H1 (cell line): ENCODE results near the gene RAB40C. TPM values are rescaled to one million over a fixed set of nuclear protein-coding genes. Genes with fewer than 3 reads are reported as not detected.

ENCODE experiments used
- CTCF ChIA-PET: fragments of 300-600 bp; sonication (Branson Sonifier 250); formaldehyde crosslinking; loops from one replicate; lab custom pipeline; 2021; ENCODE audit not compliant: partially characterized antibody; lab: Charles Lee
- POLR2A ChIA-PET: fragments of 300-600 bp; sonication (Branson Sonifier 250); formaldehyde crosslinking; loops from one replicate; lab custom pipeline; 2021; ENCODE audit warnings: inconsistent platforms; ENCODE audit not compliant: partially characterized antibody; lab: Charles Lee
- DNase-seq, 2 experiments: peaks; one replicate each; pipeline versions ENCODE4 v3.0.0 to v3.0.0-alpha.2; 2010 to 2022; ENCODE audit warnings: low spot score in 2 of 2, low read depth in 1 of 2, mixed read lengths in 1 of 2
- FAIRE-seq: peaks from 2 replicates; lab custom pipeline; 2011; peaks lifted over from hg19 to GRCh38; lab: Jason Lieb, UNC
- H2AFZ ChIP-seq: 2 replicates; pipeline ENCODE4 v1.8.1; 2012; ENCODE audit warnings: low read length, inconsistent platforms
- H2AK5ac ChIP-seq: 2 replicates; pipeline ENCODE4 v1.6.1; 2013; ENCODE audit warnings: low read depth, low read length
- H2BK120ac ChIP-seq: replicated peaks from 2 replicates; pipeline ENCODE3; 2013; ENCODE audit warnings: low read depth, low read length, inconsistent platforms
- H2BK12ac ChIP-seq: 2 replicates; pipeline ENCODE4 v1.6.1; 2013; ENCODE audit warnings: low read depth, low read length
- H2BK15ac ChIP-seq: 2 replicates; pipeline ENCODE4 v1.6.1; 2013; ENCODE audit warnings: low read length
- H2BK20ac ChIP-seq: 2 replicates; pipeline ENCODE4 v1.6.1; 2013; ENCODE audit warnings: low read length
- H2BK5ac ChIP-seq: 2 replicates; pipeline ENCODE4 v1.6.1; 2013; ENCODE audit warnings: low read depth, low read length
- H3K14ac ChIP-seq: 2 replicates; pipeline ENCODE4 v1.6.1; 2013; ENCODE audit warnings: inconsistent platforms; ENCODE audit not compliant: insufficient read length
- H3K18ac ChIP-seq: 2 replicates; pipeline ENCODE4 v1.6.1; 2013; ENCODE audit warnings: low read length; ENCODE audit errors: extremely low read depth
- H3K23ac ChIP-seq: 2 replicates; pipeline ENCODE4 v1.6.1; 2013; ENCODE audit warnings: inconsistent platforms; ENCODE audit not compliant: insufficient read length
- H3K23me2 ChIP-seq: 2 replicates; pipeline ENCODE4 v1.6.1; 2013; ENCODE audit warnings: low read depth, low read length
- H3K27ac ChIP-seq: 2 replicates; pipeline ENCODE4 v1.6.1; 2011; ENCODE audit warnings: low read depth, low read length, inconsistent platforms
- H3K27me3 ChIP-seq, 4 experiments: replicated peaks in 1 of 4; 1 replicate in 1 of 4; 2 replicates in 3 of 4; pipeline versions ENCODE4 v1.6.1 to v1.8.1; 2011 to 2013; ENCODE audit warnings: low read length in 3 of 4, mild to moderate bottlenecking in 3 of 4, inconsistent platforms in 2 of 4, mixed read lengths in 2 of 4, moderate library complexity in 1 of 4; ENCODE audit not compliant: control insufficient read depth in 3 of 4, insufficient read depth in 3 of 4; ENCODE audit errors: extremely low read depth in 1 of 4
- H3K36me3 ChIP-seq, 4 experiments: 2 replicates each; pipeline versions ENCODE4 v1.6.1 to v1.8.1; 2011 to 2013; ENCODE audit warnings: mild to moderate bottlenecking in 4 of 4, low read length in 3 of 4, moderate library complexity in 2 of 4, control low read depth in 1 of 4, inconsistent platforms in 1 of 4; ENCODE audit not compliant: insufficient read depth in 4 of 4, control insufficient read depth in 2 of 4
- H3K4ac ChIP-seq: replicated peaks from 2 replicates; pipeline ENCODE3; 2013; ENCODE audit warnings: low read length, low read depth, mixed read lengths, inconsistent platforms; ENCODE audit not compliant: insufficient read length
- H3K4me1 ChIP-seq, 4 experiments: replicated peaks in 1 of 4; 1 replicate in 1 of 4; 2 replicates in 3 of 4; pipeline versions ENCODE4 v1.6.1 to v1.8.1; 2011 to 2013; ENCODE audit warnings: low read length in 3 of 4, inconsistent platforms in 2 of 4, mixed read lengths in 1 of 4; ENCODE audit not compliant: insufficient read depth in 4 of 4, control insufficient read depth in 3 of 4
- H3K4me2 ChIP-seq, 2 experiments: 2 replicates each; pipeline versions ENCODE4 v1.6.1 to v1.8.1; 2011 to 2013; ENCODE audit warnings: low read depth in 2 of 2, low read length in 2 of 2, control low read depth in 1 of 2, inconsistent platforms in 1 of 2, mild to moderate bottlenecking in 1 of 2; ENCODE audit not compliant: insufficient read depth in 1 of 2
- H3K4me3 ChIP-seq, 4 experiments: fragments of 200-600, 300-600 bp in 1 of 4; sonication (generic), shearing (Covaris generic), sonication (Bioruptor Twin) in 1 of 4; 2 replicates each; pipeline versions ENCODE4 v1.5.1 to v1.8.1; 2011 to 2016; ENCODE audit warnings: low read length in 4 of 4, low read depth in 3 of 4, control low read depth in 2 of 4, inconsistent platforms in 2 of 4, mild to moderate bottlenecking in 2 of 4, mixed read lengths in 1 of 4, moderate library complexity in 1 of 4; ENCODE audit not compliant: insufficient read depth in 2 of 4; ENCODE audit errors: extremely low read depth in 1 of 4
- H3K56ac ChIP-seq: replicated peaks from 2 replicates; pipeline ENCODE3; 2013; ENCODE audit warnings: low read depth, mild to moderate bottlenecking, mixed read lengths, low read length, inconsistent platforms; ENCODE audit not compliant: insufficient read length
- H3K79me1 ChIP-seq: 2 replicates; pipeline ENCODE4 v1.6.1; 2013; ENCODE audit warnings: low read depth, low read length, control low read depth
- H3K79me2 ChIP-seq, 2 experiments: 2 replicates each; pipeline versions ENCODE4 v1.6.1 to v1.8.1; 2012 to 2013; ENCODE audit warnings: low read length in 2 of 2, mild to moderate bottlenecking in 2 of 2, inconsistent platforms in 1 of 2; ENCODE audit not compliant: insufficient read depth in 2 of 2, control insufficient read depth in 1 of 2
- H3K9ac ChIP-seq, 4 experiments: replicated peaks in 1 of 4; 1 replicate in 1 of 4; 2 replicates in 3 of 4; pipeline versions ENCODE4 v1.6.1 to v1.8.1; 2011 to 2013; ENCODE audit warnings: low read depth in 3 of 4, low read length in 3 of 4, control low read depth in 2 of 4, mild to moderate bottlenecking in 2 of 4, moderate library complexity in 2 of 4, inconsistent platforms in 1 of 4; ENCODE audit errors: extremely low read depth in 1 of 4
- H3K9me3 ChIP-seq, 2 experiments: 2 replicates each; pipeline versions ENCODE4 v1.6.1 to v1.8.1; 2012 to 2013; ENCODE audit warnings: mild to moderate bottlenecking in 2 of 2, moderate library complexity in 2 of 2, control low read depth in 1 of 2, inconsistent platforms in 1 of 2, low read depth in 1 of 2, low read length in 1 of 2, mixed read lengths in 1 of 2; ENCODE audit not compliant: insufficient read depth in 2 of 2
- H4K20me1 ChIP-seq, 2 experiments: replicated peaks in 1 of 2; 2 replicates each; pipeline versions ENCODE3 to v1.8.1; 2011 to 2013; ENCODE audit warnings: inconsistent platforms in 2 of 2, low read length in 2 of 2, mild to moderate bottlenecking in 1 of 2; ENCODE audit not compliant: insufficient read depth in 2 of 2, control insufficient read depth in 1 of 2
- H4K5ac ChIP-seq: 2 replicates; pipeline ENCODE4 v1.6.1; 2013; ENCODE audit warnings: low read length, low read depth, mixed read lengths, inconsistent platforms; ENCODE audit not compliant: insufficient read length
- H4K8ac ChIP-seq: 2 replicates; pipeline ENCODE4 v1.8.0; 2013; ENCODE audit warnings: mild to moderate bottlenecking, moderate library complexity, low read length, inconsistent platforms; ENCODE audit not compliant: insufficient read depth; ENCODE audit errors: extremely low read depth
- H4K91ac ChIP-seq: replicated peaks from 2 replicates; pipeline ENCODE3; 2013; ENCODE audit warnings: low read length, mixed read lengths, inconsistent platforms; ENCODE audit not compliant: insufficient read length
- BACH1 ChIP-seq: IDR thresholded peaks from 2 replicates; pipeline ENCODE4 v1.6.1; 2012; ENCODE audit warnings: low read length, improper control_type of control experiment
- EGR1 ChIP-seq: IDR thresholded peaks from 2 replicates; pipeline ENCODE4 v1.6.1; 2011; ENCODE audit warnings: low read depth, low read length, borderline replicate concordance
- HDAC2 ChIP-seq, 2 experiments: fragments of 300-600 bp in 1 of 2; sonication (generic) in 1 of 2; IDR thresholded peaks; 2 replicates each; pipeline ENCODE4 v1.6.1; 2011 to 2012; ENCODE audit warnings: low read depth in 2 of 2, low read length in 2 of 2, mild to moderate bottlenecking in 2 of 2, moderate library complexity in 2 of 2, borderline replicate concordance in 1 of 2, inconsistent platforms in 1 of 2
- KDM1A ChIP-seq: fragments of 200-600, 300-600 bp; sonication (generic); IDR thresholded peaks from 2 replicates; pipeline ENCODE4 v1.7.1; 2016; ENCODE audit warnings: mild to moderate bottlenecking, low read length, borderline replicate concordance
- SP2 ChIP-seq: IDR thresholded peaks from 2 replicates; pipeline ENCODE4 v1.6.1; 2012; ENCODE audit warnings: mild to moderate bottlenecking, low read length, inconsistent platforms
- SP4 ChIP-seq: IDR thresholded peaks from 2 replicates; pipeline ENCODE4 v1.6.1; 2012; ENCODE audit warnings: low read length, inconsistent platforms
- WGBS, 2 experiments: shearing (Covaris generic) in 1 of 2; methylation state at CpG; one replicate each; pipeline versions ENCODE4 v1.1.6 to v1.1.7; 2013 to 2015; ENCODE audit warnings: low lambda C conversion rate in 2 of 2, mixed read lengths in 2 of 2, inconsistent platforms in 1 of 2, low coverage in 1 of 2, missing lambda C conversion rate in 1 of 2; ENCODE audit not compliant: insufficient replicate concordance in 2 of 2, insufficient coverage in 1 of 2, insufficient read length in 1 of 2; ENCODE audit errors: extremely low coverage in 1 of 2, missing lambda C conversion rate in 1 of 2; 5-methylcytosine and 5-hydroxymethylcytosine counted together
- polyA plus RNA-seq, 7 experiments: library from polyadenylated mRNA; depleted of rRNA in 3 of 7; stranded (reverse) in 5 of 7; unstranded in 2 of 7; fragments of >200 nt in 5 of 7; fragments of 200-250 nt in 2 of 7; gene quantifications; 1 replicate in 5 of 7; 2 replicates in 1 of 7; 4 replicates in 1 of 7; pipeline versions ENCODE4 v1.2.1 to v1.2.3, GENCODE V29; 2011 to 2013; ENCODE audit warnings: missing spikeins in 2 of 7, mixed read lengths in 2 of 7
- total RNA-seq: library from RNA; stranded (reverse); fragmentation: NEBNext Ultra II Directional; extraction: Animal tissue kit (Norgen Biotek cat#: 25700); gene quantifications from 2 replicates; pipeline ENCODE4 v1.2.1, GENCODE V29; 2021

RAB40C gene
- total and polyA plus RNA-seq, 2 of the 8 experiments (the other 6 are each of a cell fraction or from before 2014, with no cell fraction given), result 13.9 to 15.6 TPM

DNA sequence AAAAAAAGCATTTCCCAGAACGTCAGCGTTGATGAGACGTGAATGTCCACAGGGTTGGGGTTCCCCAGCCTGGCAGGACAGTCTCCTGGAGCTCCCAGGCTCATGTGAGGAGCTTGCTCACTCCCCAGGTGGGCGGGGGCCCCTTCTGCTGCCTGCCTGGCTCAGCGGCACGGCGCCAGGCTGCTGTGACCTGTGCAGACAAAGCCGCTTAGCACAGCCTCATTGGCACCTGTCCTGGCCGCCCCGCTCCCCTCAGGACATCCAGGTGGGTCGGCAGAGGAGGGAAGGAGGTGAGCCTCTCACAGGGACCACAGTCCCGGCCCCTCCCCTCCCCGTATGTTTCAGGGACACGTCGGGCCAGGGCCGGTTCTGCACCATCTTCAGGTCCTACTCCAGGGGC lies 28.0 kb downstream of the RAB40C start:
- Histone ChIP-seq H3K14ac (no peak overlapping the region), H3K27ac (no peak overlapping the region), H4K8ac (no peak overlapping the region; the same call in 1 of the 2 replicates), H3K4ac (no peak overlapping the region), H3K27me3 (no peaks in the 10 kb centered on the region), H4K91ac (no peak overlapping the region), H3K36me3 (no peaks in the 10 kb centered on the region; a peak in 1 of 8 replicates), H2BK15ac (no peak overlapping the region), H4K5ac (no peak overlapping the region), H3K4me2 (no peak overlapping the region), H3K79me1 (peaks cover 6% of the 10 kb centered on the region), H3K18ac (no peak overlapping the region), H3K79me2 (no peaks in the 10 kb centered on the region), H2BK20ac (no peak overlapping the region), H2AK5ac (no peak overlapping the region), H3K9ac (no peak overlapping the region), H3K23me2 (no peaks in the 10 kb centered on the region), H2BK120ac (no peak overlapping the region), H3K4me1 (peaks cover 0 to 10% (median 4%) of the 10 kb centered on the region in 4 experiments; a peak in 5 of 7 replicates), H3K4me3 (no peak overlapping the region), H3K23ac (no peak overlapping the region), H2AFZ (no peak overlapping the region), H4K20me1 (peaks cover 4 to 5% of the 10 kb centered on the region in 2 experiments), H3K9me3 (no peaks in the 10 kb centered on the region), H3K56ac (no peak overlapping the region), H2BK12ac (no peak overlapping the region), H2BK5ac (no peak overlapping the region)
- no peak for FAIRE-seq
- CTCF ChIA-PET, result interaction anchor here (1.3 to 2.5 kb wide), 2 partner anchors 10 to 18 kb away, joined by 3 to 7 read pairs; no protein-coding TSS in a partner anchor
- WGBS, 2 experiments, result 92% methylated on average over 16 of the region's 16 CpGs; no CpG with 5 or more reads in 1 of the 2 experiments
- no peak for DNase-seq
- POLR2A ChIA-PET, result no interaction called here
- TF ChIP-seq BACH1 (no peak), KDM1A (no peak), SP4 (no peak), SP2 (no peak), HDAC2 (IDR thresholded peaks at IDR 0.05; ENCODE audit: borderline replicate concordance in 1 of 2, low read depth in 2 of 2, low read length in 2 of 2) (no peak), EGR1 (no peak)
